HG02938 (cell line): Measurements from ENCODE around the gene ZNF160.
"Not testable (repeated sequence)": the region's sequence is repeated elsewhere in the genome, so short reads cannot be mapped to it uniquely, and the experiment has no call there.

Source experiments
- ATAC-seq: cut with Tn5 transposase; IDR thresholded peaks from one replicate; pipeline ENCODE4 v1.9.1; 2021; ENCODE audit warnings: mild to moderate bottlenecking, moderate library complexity; ENCODE audit not compliant: unreplicated experiment

The ZNF160 gene

DNA sequence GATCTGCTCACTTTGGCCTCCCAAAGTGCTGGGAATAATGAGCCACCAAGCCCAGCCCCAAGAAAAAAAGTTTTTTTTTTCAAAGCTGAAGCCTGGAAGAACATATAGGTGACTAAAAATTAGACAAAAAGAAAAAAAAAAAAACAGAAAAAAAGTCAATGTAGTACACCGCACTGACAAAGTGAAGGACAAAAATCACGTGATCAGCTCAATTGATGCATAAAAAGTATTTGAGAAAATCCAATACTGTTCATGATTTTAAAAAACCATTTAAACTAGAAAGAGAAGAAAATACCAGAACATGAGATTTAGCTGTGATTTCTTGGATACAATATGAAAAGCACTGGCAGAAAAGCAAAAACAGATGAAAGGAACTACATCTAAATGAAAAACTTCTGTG, 69.2 kb downstream of the ZNF160 start:
- no peak for ATAC-seq

DNA sequence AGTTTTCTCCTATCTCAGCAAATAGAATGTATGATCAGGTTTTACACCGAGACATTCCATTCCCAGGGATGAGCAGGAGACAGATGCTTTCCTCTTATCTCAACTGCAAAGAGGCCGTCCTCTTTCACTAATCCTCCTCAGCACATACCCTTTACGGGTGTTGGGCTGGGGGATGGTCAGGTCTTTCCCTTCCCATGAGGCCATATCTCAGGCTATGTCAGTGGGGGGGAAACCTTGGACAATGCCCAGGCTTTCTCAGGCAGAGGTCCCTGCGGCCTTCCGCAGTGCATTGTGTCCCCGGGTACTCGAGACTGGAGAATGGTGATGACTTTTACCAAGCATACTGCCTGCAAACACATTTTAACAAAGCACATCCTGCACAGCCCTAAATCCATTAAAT, 74.9 kb downstream of the ZNF160 start:
- not testable (repeated sequence) for ATAC-seq

DNA sequence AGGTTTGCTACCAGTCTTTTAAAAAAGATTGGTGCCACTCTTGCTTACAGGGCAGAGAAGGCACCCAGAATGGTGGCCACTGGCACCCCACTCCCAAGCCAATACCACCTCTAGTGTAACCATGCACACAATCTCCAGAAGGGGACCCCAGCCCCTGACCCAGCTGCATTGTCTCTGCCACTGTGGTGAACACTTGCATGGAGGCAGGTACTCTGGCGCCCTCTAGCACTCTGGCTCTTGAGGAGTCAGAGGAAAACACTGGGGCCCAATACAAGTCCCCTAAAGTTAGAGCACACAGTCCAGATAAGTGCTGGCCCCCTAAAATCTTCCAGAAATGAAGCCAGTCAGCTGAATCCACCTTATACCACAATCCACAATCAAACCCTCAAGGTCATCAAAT, 83.5 kb downstream of the ZNF160 start:
- no peak for ATAC-seq
